ENCODE measurements around the gene EXOC6B. TPM values are rescaled to one million over a fixed set of nuclear protein-coding genes. Genes with fewer than 3 reads are reported as not detected.

EXOC6B gene
- total RNA-seq, 4 donors from 2014 or later = 22.6 to 47.3 (median 32.5) TPM

GRCh38 chr2:72340665-72341064 is 485.2 kb downstream of the EXOC6B start:
- WGBS, 2 donors = 72 to 77% methylated on average over 4 of the region's 4 CpGs
- Histone ChIP-seq H3K36me3 (no peaks in the 10 kb centered on the region), H3K4me3 (replicated peaks in 1 of 3) (no peak overlapping the region), H3K27ac (no peak overlapping the region), H3K4me1 (no peaks in the 10 kb centered on the region), H3K9me3 (no peaks in the 10 kb centered on the region), H3K27me3 (no peaks in the 10 kb centered on the region)
- intact Hi-C loops (cut with DNase I) = no loop called here
- no peak for DNase-seq
- no peak for TF ChIP-seq POLR2A (IDR thresholded peaks at IDR 0.05)
- TF ChIP-seq, protein P1, sequence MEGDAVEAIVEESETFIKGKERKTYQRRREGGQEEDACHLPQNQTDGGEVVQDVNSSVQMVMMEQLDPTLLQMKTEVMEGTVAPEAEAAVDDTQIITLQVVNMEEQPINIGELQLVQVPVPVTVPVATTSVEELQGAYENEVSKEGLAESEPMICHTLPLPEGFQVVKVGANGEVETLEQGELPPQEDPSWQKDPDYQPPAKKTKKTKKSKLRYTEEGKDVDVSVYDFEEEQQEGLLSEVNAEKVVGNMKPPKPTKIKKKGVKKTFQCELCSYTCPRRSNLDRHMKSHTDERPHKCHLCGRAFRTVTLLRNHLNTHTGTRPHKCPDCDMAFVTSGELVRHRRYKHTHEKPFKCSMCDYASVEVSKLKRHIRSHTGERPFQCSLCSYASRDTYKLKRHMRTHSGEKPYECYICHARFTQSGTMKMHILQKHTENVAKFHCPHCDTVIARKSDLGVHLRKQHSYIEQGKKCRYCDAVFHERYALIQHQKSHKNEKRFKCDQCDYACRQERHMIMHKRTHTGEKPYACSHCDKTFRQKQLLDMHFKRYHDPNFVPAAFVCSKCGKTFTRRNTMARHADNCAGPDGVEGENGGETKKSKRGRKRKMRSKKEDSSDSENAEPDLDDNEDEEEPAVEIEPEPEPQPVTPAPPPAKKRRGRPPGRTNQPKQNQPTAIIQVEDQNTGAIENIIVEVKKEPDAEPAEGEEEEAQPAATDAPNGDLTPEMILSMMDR (IDR thresholded peaks at IDR 0.05) = no peak

- TF ChIP-seq, protein P1 (IDR thresholded peaks at IDR 0.05) = no peak
- no peak for TF ChIP-seq POLR2A (IDR thresholded peaks at IDR 0.05)
- Histone ChIP-seq H3K27me3 (no peaks in the 10 kb centered on the region), H3K9me3 (no peaks in the 10 kb centered on the region), H3K4me1 (no peaks in the 10 kb centered on the region), H3K4me3 (replicated peaks in 1 of 3) (no peak overlapping the region), H3K36me3 (no peaks in the 10 kb centered on the region), H3K27ac (no peak overlapping the region)
- intact Hi-C loops (cut with DNase I) = no loop called here
- no peak for DNase-seq
- WGBS, 2 donors = 94 to 96% methylated on average over 1 of the region's 1 CpG
Observed at GRCh38 chr2:72338076-72338475, 487.8 kb downstream of the EXOC6B start.

- no peaks in the 10 kb centered on the region for H3K4me1 ChIP-seq
- H3K27me3 ChIP-seq = no peaks in the 10 kb centered on the region
- no peak overlapping the region for H3K4me3 ChIP-seq (replicated peaks in 1 of 3)
- DNase-seq = no peak
- no peaks in the 10 kb centered on the region for H3K9me3 ChIP-seq
- TF ChIP-seq, protein P1 (IDR thresholded peaks at IDR 0.05) = no peak
- no peak for TF ChIP-seq POLR2A (IDR thresholded peaks at IDR 0.05)
- no peaks in the 10 kb centered on the region for H3K36me3 ChIP-seq
- intact Hi-C loops (cut with DNase I) = no loop called here
- H3K27ac ChIP-seq = no peak overlapping the region
Observed at GRCh38 chr2:72332720-72333119, 493.1 kb downstream of the EXOC6B start.

DNA sequence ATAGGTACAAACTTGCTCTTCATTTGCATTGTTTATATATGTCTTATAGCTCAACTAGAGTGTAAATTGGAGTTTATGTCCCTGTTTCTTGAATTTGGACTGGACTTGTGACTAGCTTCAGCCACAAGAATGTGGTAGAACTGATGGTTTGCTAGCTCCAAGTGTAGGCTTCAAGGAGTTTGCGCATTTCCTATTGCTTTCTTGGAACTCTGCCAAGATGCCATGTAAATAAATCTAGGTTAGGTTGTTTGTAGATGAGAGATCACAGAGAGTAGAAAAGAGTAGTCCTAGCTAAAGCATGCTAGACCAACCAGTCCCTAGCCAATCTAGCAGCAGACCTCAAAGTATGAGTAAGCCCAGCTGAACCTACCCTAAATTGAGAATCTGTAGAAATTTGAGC is 495.2 kb downstream of the EXOC6B start:
- no peaks in the 10 kb centered on the region for H3K27me3 ChIP-seq
- intact Hi-C loops (cut with DNase I) = no loop called here
- DNase-seq = no peak
- H3K4me1 ChIP-seq = no peaks in the 10 kb centered on the region
- no peaks in the 10 kb centered on the region for H3K36me3 ChIP-seq
- H3K9me3 ChIP-seq = no peaks in the 10 kb centered on the region
- WGBS, 2 donors = 90 to 91% methylated on average over 1 of the region's 1 CpG
- H3K4me3 ChIP-seq (replicated peaks in 1 of 3) = no peak overlapping the region
- no peak for TF ChIP-seq POLR2A (IDR thresholded peaks at IDR 0.05)
- TF ChIP-seq, protein P1 (IDR thresholded peaks at IDR 0.05) = no peak
- H3K27ac ChIP-seq = no peak overlapping the region

DNA sequence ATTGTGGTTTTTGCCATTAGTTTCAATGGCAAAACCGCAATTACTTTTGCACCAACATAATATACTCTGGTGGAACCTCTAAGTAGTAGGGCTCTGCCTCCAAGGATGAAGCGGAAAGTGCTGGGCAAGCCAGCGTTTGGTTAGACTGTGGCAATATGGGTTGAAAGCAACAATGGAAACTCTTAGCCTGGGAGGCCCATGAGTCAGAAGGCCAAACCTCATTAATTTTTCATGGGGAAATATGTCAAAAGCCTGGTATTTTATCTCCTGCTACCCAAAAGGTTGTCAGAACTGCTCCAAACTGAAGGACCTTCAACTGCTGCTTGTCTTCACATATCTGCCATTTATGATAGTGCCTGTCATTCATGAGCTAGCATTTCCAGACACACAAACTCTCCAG is 499.1 kb downstream of the EXOC6B start:
- 89 to 98% methylated on average over 3 of the region's 3 CpGs for WGBS, 2 donors
- no peak for TF ChIP-seq POLR2A (IDR thresholded peaks at IDR 0.05)
- TF ChIP-seq, protein P1 (IDR thresholded peaks at IDR 0.05) = no peak
- intact Hi-C loops (cut with DNase I) = no loop called here

More for the DNA sequence above, 499.1 kb downstream of the EXOC6B start:
- Histone ChIP-seq H3K27me3 (no peaks in the 10 kb centered on the region), H3K4me3 (replicated peaks in 1 of 3) (no peak overlapping the region), H3K4me1 (no peaks in the 10 kb centered on the region), H3K9me3 (no peaks in the 10 kb centered on the region), H3K27ac (no peak overlapping the region), H3K36me3 (no peaks in the 10 kb centered on the region)
- no peak for DNase-seq
